ENCODE results near the gene SEC14L2. TPM values are rescaled to one million over a fixed set of nuclear protein-coding genes. Genes with fewer than 3 reads are reported as not detected.

The SEC14L2 gene
- total RNA-seq, 1 donor from 2014 or later, result 20.6 TPM

DNA sequence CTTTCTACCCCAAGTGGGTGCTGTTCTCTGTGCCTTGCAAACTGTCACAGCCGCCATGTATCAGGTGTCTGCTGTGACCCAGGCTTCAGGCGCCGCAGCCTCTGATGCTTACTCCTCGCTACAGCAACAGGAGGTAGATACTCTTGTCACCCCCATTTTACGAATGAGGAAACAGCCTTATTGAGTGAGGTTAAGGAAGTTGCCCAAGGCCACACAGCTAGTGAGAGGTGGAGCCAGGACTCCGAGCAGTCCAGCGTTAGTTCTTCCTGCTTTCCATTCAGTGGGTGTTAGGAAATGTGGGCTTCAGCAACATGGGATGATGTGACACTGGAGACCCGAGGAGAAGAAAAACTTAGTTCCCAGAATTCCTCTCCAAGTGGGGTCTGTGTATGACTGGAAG lies 23.9 kb upstream of the SEC14L2 start:
- no peak overlapping the region for H3K4me3 ChIP-seq
- intact Hi-C loops (cut with DNase I), result loop anchor here (10.0 kb wide), 1 partner anchor 268 kb away; no protein-coding TSS in a partner anchor

DNA sequence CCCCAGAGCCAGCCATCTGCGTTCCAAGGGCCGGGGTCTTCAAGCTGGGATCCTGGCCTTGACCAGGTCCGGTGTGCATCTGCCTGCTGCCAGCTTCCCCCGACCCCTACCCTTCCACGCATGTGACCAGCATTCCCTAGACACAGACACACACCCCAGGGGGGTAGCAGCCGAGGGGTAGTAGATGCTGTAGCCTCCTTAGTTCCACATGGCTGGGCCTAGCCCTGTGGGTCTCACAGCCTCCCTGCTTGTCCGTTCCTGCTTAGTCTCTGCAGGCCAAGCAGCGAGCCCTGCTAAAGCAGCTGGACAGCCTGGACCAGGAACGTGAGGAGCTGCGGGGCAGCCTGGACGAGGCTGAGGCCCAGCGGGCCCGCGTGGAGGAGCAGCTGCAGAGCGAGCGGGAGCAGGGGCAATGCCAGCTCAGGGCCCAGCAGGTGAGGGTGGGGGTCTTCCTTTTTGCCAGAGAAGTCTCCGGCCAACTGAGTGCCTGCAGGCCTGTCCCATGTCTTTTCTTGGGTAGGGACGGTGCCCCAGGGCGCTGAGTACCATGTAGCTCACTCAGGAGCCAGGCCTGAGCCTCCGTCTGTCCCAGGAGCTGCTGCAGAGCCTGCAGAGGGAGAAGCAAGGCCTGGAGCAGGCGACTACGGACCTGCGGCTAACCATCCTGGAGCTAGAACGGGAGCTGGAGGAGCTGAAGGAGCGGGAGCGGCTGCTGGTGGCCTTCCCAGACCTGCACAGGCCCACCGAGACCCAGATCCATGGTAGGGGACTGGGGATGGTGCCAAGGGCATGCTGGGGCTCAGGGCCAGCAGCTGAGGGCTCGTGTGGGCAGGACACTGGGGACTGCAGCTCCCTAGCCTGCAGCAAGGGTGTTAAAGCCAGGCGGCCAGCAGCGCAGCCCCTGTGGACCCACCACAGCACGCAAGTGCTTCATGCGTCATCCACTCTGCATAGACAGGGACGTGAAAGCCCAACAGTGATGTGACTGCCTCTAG lies 23.2 kb upstream of the SEC14L2 start:
- intact Hi-C loops (cut with DNase I), result loop anchor here (10.0 kb wide), 1 partner anchor 269 kb away; no protein-coding TSS in a partner anchor
- Histone ChIP-seq H3K4me1 (no peaks in the 10 kb centered on the region), H3K4me3 (no peak overlapping the region), H3K36me3 (peaks cover 0 to 5% of the 10 kb centered on the region in 2 donors), H3K9me3 (no peaks in the 10 kb centered on the region), H3K27ac (no peak overlapping the region), H3K27me3 (no peaks in the 10 kb centered on the region)
- DNase-seq (ENCODE audit: extremely low spot score in 2 of 2), result no peak
- TF ChIP-seq POLR2A (IDR thresholded peaks at IDR 0.05), result no peak
- TF ChIP-seq, protein P1, sequence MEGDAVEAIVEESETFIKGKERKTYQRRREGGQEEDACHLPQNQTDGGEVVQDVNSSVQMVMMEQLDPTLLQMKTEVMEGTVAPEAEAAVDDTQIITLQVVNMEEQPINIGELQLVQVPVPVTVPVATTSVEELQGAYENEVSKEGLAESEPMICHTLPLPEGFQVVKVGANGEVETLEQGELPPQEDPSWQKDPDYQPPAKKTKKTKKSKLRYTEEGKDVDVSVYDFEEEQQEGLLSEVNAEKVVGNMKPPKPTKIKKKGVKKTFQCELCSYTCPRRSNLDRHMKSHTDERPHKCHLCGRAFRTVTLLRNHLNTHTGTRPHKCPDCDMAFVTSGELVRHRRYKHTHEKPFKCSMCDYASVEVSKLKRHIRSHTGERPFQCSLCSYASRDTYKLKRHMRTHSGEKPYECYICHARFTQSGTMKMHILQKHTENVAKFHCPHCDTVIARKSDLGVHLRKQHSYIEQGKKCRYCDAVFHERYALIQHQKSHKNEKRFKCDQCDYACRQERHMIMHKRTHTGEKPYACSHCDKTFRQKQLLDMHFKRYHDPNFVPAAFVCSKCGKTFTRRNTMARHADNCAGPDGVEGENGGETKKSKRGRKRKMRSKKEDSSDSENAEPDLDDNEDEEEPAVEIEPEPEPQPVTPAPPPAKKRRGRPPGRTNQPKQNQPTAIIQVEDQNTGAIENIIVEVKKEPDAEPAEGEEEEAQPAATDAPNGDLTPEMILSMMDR (IDR thresholded peaks at IDR 0.05), result no peak
- TF ChIP-seq POLR2AphosphoS5 (IDR thresholded peaks at IDR 0.05; ENCODE audit: insufficient read depth in 1 of 2, low read depth in 1 of 2), result no peak

More for the DNA sequence above, 23.9 kb upstream of the SEC14L2 start:
- peaks cover 0 to 5% of the 10 kb centered on the region in 2 donors for H3K36me3 ChIP-seq
- TF ChIP-seq, protein P1 (IDR thresholded peaks at IDR 0.05), result no peak
- TF ChIP-seq POLR2AphosphoS5 (IDR thresholded peaks at IDR 0.05; ENCODE audit: insufficient read depth in 1 of 2, low read depth in 1 of 2), result no peak
- no peak for TF ChIP-seq POLR2A (IDR thresholded peaks at IDR 0.05)
- H3K4me1 ChIP-seq, result no peaks in the 10 kb centered on the region
- no peak for DNase-seq (ENCODE audit: extremely low spot score in 2 of 2)
- H3K27ac ChIP-seq, result no peak overlapping the region
- H3K27me3 ChIP-seq, result no peaks in the 10 kb centered on the region
- H3K9me3 ChIP-seq, result no peaks in the 10 kb centered on the region

DNA sequence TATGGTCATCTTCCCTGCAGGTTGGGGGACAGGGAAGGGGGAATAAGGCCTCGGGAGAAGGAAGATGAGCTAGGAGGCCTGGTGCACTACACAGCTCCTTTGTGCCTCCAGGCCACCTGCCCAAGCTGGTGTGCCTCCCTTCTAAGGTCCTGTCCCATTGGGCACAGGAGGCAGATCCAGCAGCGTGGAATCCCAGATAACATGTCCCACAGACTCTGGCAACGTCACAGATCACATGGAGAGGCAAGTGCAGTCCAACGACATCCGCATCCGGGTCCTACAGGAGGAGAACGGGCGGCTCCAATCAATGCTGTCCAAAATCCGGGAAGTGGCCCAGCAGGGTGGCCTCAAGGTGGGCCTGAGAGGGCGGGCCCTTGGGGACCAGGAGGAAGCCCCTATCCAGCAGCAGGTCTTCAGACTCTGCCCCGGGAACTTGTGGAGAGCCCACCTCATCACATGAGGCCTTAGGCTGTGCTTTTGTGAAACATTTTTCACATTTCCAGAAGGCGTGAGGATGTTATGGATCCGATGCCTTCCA lies 21.4 kb upstream of the SEC14L2 start:
- no peaks in the 10 kb centered on the region for H3K9me3 ChIP-seq
- H3K27me3 ChIP-seq, result no peaks in the 10 kb centered on the region
- no peaks in the 10 kb centered on the region for H3K4me1 ChIP-seq
- peaks cover 0 to 5% of the 10 kb centered on the region in 2 donors for H3K36me3 ChIP-seq
- DNase-seq (ENCODE audit: extremely low spot score in 2 of 2), result no peak
- no peak overlapping the region for H3K27ac ChIP-seq
- TF ChIP-seq POLR2AphosphoS5 (IDR thresholded peaks at IDR 0.05; ENCODE audit: insufficient read depth in 1 of 2, low read depth in 1 of 2) (no peak), POLR2A (IDR thresholded peaks at IDR 0.05) (no peak)
- TF ChIP-seq, protein P1 (IDR thresholded peaks at IDR 0.05), result no peak
- intact Hi-C loops (cut with DNase I), result loop anchor here (10.0 kb wide), 1 partner anchor 271 kb away; no protein-coding TSS in a partner anchor
- no peak overlapping the region for H3K4me3 ChIP-seq

DNA sequence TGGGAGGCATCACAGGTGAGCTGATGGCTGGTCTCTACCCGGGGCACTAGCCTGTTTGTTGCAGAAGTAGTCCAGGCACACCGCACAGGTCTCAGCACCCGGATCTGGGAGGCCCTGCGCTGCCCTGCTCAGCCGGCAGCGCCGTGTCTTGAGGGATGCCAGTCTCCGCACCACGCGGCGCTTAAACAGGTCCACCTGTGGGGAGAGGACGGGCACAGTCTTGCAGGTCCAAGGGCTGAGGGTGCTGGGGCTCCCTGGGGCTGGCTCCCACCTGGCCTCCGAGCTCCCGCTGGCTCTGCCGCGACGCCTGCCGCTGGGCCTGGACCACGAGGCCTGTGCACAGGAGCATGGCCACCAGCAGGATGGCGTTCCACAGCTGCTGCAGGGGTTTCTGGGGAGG lies 16.8 kb upstream of the SEC14L2 start:
- no peak overlapping the region for H3K4me3 ChIP-seq
- DNase-seq (ENCODE audit: extremely low spot score in 2 of 2), result no peak
- H3K27ac ChIP-seq, result no peak overlapping the region
- intact Hi-C loops (cut with DNase I), result no loop called here
- peaks cover 0 to 28% of the 10 kb centered on the region in 2 donors for H3K36me3 ChIP-seq
- H3K4me1 ChIP-seq, result no peaks in the 10 kb centered on the region
- no peaks in the 10 kb centered on the region for H3K9me3 ChIP-seq
- no peaks in the 10 kb centered on the region for H3K27me3 ChIP-seq
- TF ChIP-seq POLR2AphosphoS5 (IDR thresholded peaks at IDR 0.05; ENCODE audit: insufficient read depth in 1 of 2, low read depth in 1 of 2) (no peak), POLR2A (IDR thresholded peaks at IDR 0.05) (no peak)
- TF ChIP-seq, protein P1 (IDR thresholded peaks at IDR 0.05), result no peak
